GM18499 (cell line): ENCODE results near the gene KITLG.
"Not testable (repeated sequence)": the region's sequence is repeated elsewhere in the genome, so short reads cannot be mapped to it uniquely, and the experiment has no call there.

Experiments used
- ATAC-seq: cut with Tn5 transposase; IDR thresholded peaks from one replicate; pipeline ENCODE4 v1.9.1; 2021; ENCODE audit warnings: moderate number of reproducible peaks; ENCODE audit not compliant: insufficient read depth, unreplicated experiment

KITLG gene

GRCh38 chr12:88501972-88502938 lies 78.0 kb downstream of the KITLG start:
- no peak for ATAC-seq

GRCh38 chr12:88496891-88497371 lies 83.3 kb downstream of the KITLG start:
- no peak for ATAC-seq

- ATAC-seq: no peak
Observed at GRCh38 chr12:88496429-88496828, 83.8 kb downstream of the KITLG start.

GRCh38 chr12:88495031-88495430 lies 85.2 kb downstream of the KITLG start:
- no peak for ATAC-seq

GRCh38 chr12:88494520-88494919 lies 85.8 kb downstream of the KITLG start:
- ATAC-seq: no peak

- ATAC-seq: no peak
Observed at GRCh38 chr12:88493636-88494035, 86.6 kb downstream of the KITLG start.

- ATAC-seq: no peak
Observed at GRCh38 chr12:88490425-88490824, 89.8 kb downstream of the KITLG start.

- ATAC-seq: no peak
Observed at GRCh38 chr12:88472775-88473174, 107.5 kb downstream of the KITLG start.

- ATAC-seq: no peak
Observed at GRCh38 chr12:88472248-88472647, 108.0 kb downstream of the KITLG start.

GRCh38 chr12:88471331-88472045 lies 108.8 kb downstream of the KITLG start:
- no peak for ATAC-seq

GRCh38 chr12:88469154-88469553 lies 111.1 kb downstream of the KITLG start:
- no peak for ATAC-seq

- no peak for ATAC-seq
Observed at GRCh38 chr12:88468581-88468980, 111.7 kb downstream of the KITLG start.

- not testable (repeated sequence) for ATAC-seq
Observed at GRCh38 chr12:88466708-88467107, 113.6 kb downstream of the KITLG start.

GRCh38 chr12:88458327-88458726 lies 121.9 kb downstream of the KITLG start:
- ATAC-seq: no peak

GRCh38 chr12:88453323-88453722 lies 126.9 kb downstream of the KITLG start:
- ATAC-seq: no peak

- ATAC-seq: no peak
Observed at GRCh38 chr12:88451205-88451604, 129.1 kb downstream of the KITLG start.

- ATAC-seq: no peak
Observed at GRCh38 chr12:88450136-88450535, 130.1 kb downstream of the KITLG start.

- no peak for ATAC-seq
Observed at GRCh38 chr12:88448337-88448915, 131.8 kb downstream of the KITLG start.

GRCh38 chr12:88445705-88446394 lies 134.4 kb downstream of the KITLG start:
- ATAC-seq: no peak

GRCh38 chr12:88444481-88444880 lies 135.8 kb downstream of the KITLG start:
- no peak for ATAC-seq
